Measurements from ENCODE around the gene SLC35E4.

DNA sequence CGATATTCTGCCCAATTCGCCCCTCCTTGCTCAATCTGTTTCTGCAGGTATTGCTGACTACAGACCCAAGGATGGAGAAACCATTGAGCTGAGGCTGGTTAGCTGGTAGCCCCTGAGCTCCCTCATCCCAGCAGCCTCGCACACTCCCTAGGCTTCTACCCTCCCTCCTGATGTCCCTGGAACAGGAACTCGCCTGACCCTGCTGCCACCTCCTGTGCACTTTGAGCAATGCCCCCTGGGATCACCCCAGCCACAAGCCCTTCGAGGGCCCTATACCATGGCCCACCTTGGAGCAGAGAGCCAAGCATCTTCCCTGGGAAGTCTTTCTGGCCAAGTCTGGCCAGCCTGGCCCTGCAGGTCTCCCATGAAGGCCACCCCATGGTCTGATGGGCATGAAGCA is 9.2 kb upstream of the SLC35E4 start:
- TF ChIP-seq EZH2 (IDR thresholded peaks at IDR 0.05; ENCODE audit: borderline replicate concordance, low read length) (no peak), CTCF (IDR thresholded peaks at IDR 0.05; ENCODE audit: low read length) (no peak)
